Keratinocyte (primary cell): ENCODE data around the gene CASZ1. TPM values are rescaled to one million over a fixed set of nuclear protein-coding genes. Genes with fewer than 3 reads are reported as not detected.

ENCODE experiments used
- DNase-seq: peaks from one replicate; pipeline ENCODE4 v3.0.0-alpha.2; 2011; ENCODE audit warnings: low read depth, missing footprints, low spot score
- FAIRE-seq: peaks from 2 replicates; lab custom pipeline; 2011; peaks lifted over from hg19 to GRCh38; lab: Jason Lieb, UNC
- H2AFZ ChIP-seq: 2 replicates; pipeline ENCODE4 v1.6.0; 2012; ENCODE audit warnings: low read length, control low read depth, inconsistent platforms; ENCODE audit not compliant: control insufficient read depth
- H3K27ac ChIP-seq: 2 replicates; pipeline ENCODE4 v1.5.1; 2011; ENCODE audit warnings: low read length; ENCODE audit not compliant: control insufficient read depth, insufficient read depth
- H3K27me3 ChIP-seq: 3 replicates; pipeline ENCODE4 v1.6.0; 2011; ENCODE audit warnings: low read length; ENCODE audit not compliant: control insufficient read depth, insufficient read depth; ENCODE audit errors: extremely low read depth
- H3K36me3 ChIP-seq, 2 experiments: 2 replicates in 1 of 2; 3 replicates in 1 of 2; pipeline ENCODE4 v1.5.1; 2011; ENCODE audit warnings: low read length in 2 of 2, mild to moderate bottlenecking in 1 of 2; ENCODE audit not compliant: control insufficient read depth in 2 of 2, insufficient read depth in 2 of 2; ENCODE audit errors: extremely low read depth in 1 of 2
- H3K4me1 ChIP-seq: 3 replicates; pipeline ENCODE4 v1.5.1; 2011; ENCODE audit warnings: low read length; ENCODE audit not compliant: control insufficient read depth, insufficient read depth; ENCODE audit errors: extremely low read depth
- H3K4me2 ChIP-seq: 3 replicates; pipeline ENCODE4 v1.6.0; 2011; ENCODE audit warnings: low read depth, low read length; ENCODE audit not compliant: control insufficient read depth, insufficient read depth; ENCODE audit errors: extremely low read depth
- H3K4me3 ChIP-seq, 3 experiments: fragments of 200-600 bp in 1 of 3; sonication (generic) in 1 of 3; 2 replicates in 2 of 3; 3 replicates in 1 of 3; pipeline ENCODE4 v1.5.1; 2011 to 2016; ENCODE audit warnings: low read length in 3 of 3, mild to moderate bottlenecking in 3 of 3, control low read depth in 2 of 3, inconsistent platforms in 1 of 3, low read depth in 1 of 3, mixed read lengths in 1 of 3, mixed run types in 1 of 3, moderate library complexity in 1 of 3; ENCODE audit not compliant: control insufficient read depth in 2 of 3, insufficient read depth in 2 of 3; ENCODE audit errors: extremely low read depth in 1 of 3
- H3K79me2 ChIP-seq: 2 replicates; pipeline ENCODE4 v1.6.0; 2012; ENCODE audit warnings: low read length; ENCODE audit not compliant: control insufficient read depth, insufficient read depth
- H3K9ac ChIP-seq: 3 replicates; pipeline ENCODE4 v1.6.0; 2011; ENCODE audit warnings: low read length; ENCODE audit not compliant: control insufficient read depth, insufficient read depth; ENCODE audit errors: extremely low read depth
- H3K9me1 ChIP-seq: 3 replicates; pipeline ENCODE4 v1.6.0; 2011; ENCODE audit warnings: low read length; ENCODE audit not compliant: control insufficient read depth, insufficient read depth; ENCODE audit errors: extremely low read depth
- H3K9me3 ChIP-seq: 2 replicates; pipeline ENCODE4 v1.5.1; 2012; ENCODE audit warnings: low read depth, low read length; ENCODE audit not compliant: control insufficient read depth
- H4K20me1 ChIP-seq: 3 replicates; pipeline ENCODE4 v1.6.0; 2011; ENCODE audit warnings: low read length; ENCODE audit not compliant: control insufficient read depth, insufficient read depth; ENCODE audit errors: extremely low read depth
- EZH2 ChIP-seq: IDR thresholded peaks from one replicate; pipeline ENCODE4 v1.6.1; 2012; ENCODE audit warnings: inconsistent platforms, mild to moderate bottlenecking, low read length, moderate library complexity
- dilution Hi-C: fragments of 300-500 bp; cut with MboI; formaldehyde crosslinking; loops from one replicate; pipeline ENCODE4 v1.7.0; 2020; ENCODE audit warnings: low sequenced_read_pairs; ENCODE audit not compliant: extremely low pct_ligation_motif_present
- polyA plus RNA-seq, 5 experiments: library from polyadenylated mRNA; depleted of rRNA in 3 of 5; stranded (reverse) in 3 of 5; stranded (forward) in 1 of 5; unstranded in 1 of 5; fragments of >200 nt; gene quantifications; 1 replicate in 1 of 5; 2 replicates in 3 of 5; 3 replicates in 1 of 5; pipeline versions ENCODE4 v1.2.1 to v1.2.3, GENCODE V29; 2011 to 2012; ENCODE audit warnings: missing spikeins in 2 of 5, low read depth in 1 of 5, low replicate concordance in 1 of 5
- TF ChIP-seq, protein P1 (sequence below), 3 experiments: IDR thresholded peaks in 1 of 3; conservative IDR thresholded peaks in 1 of 3; optimal IDR thresholded peaks in 1 of 3; 2 replicates in 2 of 3; 3 replicates in 1 of 3; pipeline versions ENCODE3 to v1.5.1; 2011; ENCODE audit warnings: low read length in 3 of 3, mild to moderate bottlenecking in 3 of 3, moderate library complexity in 2 of 3, control low read depth in 1 of 3, inconsistent platforms in 1 of 3; ENCODE audit not compliant: insufficient read depth in 2 of 3; ENCODE audit errors: extremely low read depth in 1 of 3

CASZ1 gene
- polyA plus RNA-seq, 1 donor (not counting 4 experiments of a cell fraction or from before 2014, with no cell fraction given): 2.8 TPM

DNA sequence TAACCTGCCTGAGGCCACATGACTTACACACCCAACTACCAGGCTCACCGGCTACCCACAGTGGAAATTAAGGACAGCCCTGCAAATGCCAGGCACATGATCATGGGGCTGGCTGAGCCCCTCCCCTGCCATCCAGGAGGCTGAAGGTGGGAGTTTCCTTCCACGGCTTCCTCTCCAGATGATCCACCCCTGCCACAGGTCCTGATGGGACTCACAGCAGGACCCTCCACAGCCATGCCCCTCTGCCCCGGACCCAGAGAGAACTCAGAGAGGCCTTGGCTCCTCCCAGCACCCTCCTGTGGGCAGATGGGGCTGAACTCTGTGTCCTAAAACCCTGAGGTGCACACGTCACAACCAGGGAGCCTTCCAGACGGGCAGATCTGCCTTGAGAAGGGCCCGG, 29.1 kb upstream of the CASZ1 start:
- Histone ChIP-seq H3K4me2 (peak overlapping the region; percentile 1), H3K4me3 (no peak overlapping the region), H3K9ac (peak overlapping the region; percentile 80), H3K27ac (peak overlapping the region; percentile 83), H2AFZ (peak overlapping the region; percentile 84), H3K36me3 (no peaks in the 10 kb centered on the region), H3K9me1 (no peaks in the 10 kb centered on the region), H4K20me1 (no peaks in the 10 kb centered on the region), H3K79me2 (no peaks in the 10 kb centered on the region), H3K9me3 (no peaks in the 10 kb centered on the region), H3K27me3 (no peaks in the 10 kb centered on the region), H3K4me1 (peaks cover 41% of the 10 kb centered on the region)
- peak; percentile 76 for FAIRE-seq
- dilution Hi-C loops: no loop called here
- no peak for TF ChIP-seq EZH2
- TF ChIP-seq, protein P1, sequence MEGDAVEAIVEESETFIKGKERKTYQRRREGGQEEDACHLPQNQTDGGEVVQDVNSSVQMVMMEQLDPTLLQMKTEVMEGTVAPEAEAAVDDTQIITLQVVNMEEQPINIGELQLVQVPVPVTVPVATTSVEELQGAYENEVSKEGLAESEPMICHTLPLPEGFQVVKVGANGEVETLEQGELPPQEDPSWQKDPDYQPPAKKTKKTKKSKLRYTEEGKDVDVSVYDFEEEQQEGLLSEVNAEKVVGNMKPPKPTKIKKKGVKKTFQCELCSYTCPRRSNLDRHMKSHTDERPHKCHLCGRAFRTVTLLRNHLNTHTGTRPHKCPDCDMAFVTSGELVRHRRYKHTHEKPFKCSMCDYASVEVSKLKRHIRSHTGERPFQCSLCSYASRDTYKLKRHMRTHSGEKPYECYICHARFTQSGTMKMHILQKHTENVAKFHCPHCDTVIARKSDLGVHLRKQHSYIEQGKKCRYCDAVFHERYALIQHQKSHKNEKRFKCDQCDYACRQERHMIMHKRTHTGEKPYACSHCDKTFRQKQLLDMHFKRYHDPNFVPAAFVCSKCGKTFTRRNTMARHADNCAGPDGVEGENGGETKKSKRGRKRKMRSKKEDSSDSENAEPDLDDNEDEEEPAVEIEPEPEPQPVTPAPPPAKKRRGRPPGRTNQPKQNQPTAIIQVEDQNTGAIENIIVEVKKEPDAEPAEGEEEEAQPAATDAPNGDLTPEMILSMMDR (optimal IDR thresholded peaks at IDR 0.05 in 1 of 3, IDR thresholded peaks at IDR 0.05 in 1 of 3, conservative IDR thresholded peaks at IDR 0.05 in 1 of 3; ENCODE audit: extremely low read depth in 1 of 3, insufficient read depth in 2 of 3, low read length in 3 of 3): no peak
- peak; percentile 35 for DNase-seq

DNA sequence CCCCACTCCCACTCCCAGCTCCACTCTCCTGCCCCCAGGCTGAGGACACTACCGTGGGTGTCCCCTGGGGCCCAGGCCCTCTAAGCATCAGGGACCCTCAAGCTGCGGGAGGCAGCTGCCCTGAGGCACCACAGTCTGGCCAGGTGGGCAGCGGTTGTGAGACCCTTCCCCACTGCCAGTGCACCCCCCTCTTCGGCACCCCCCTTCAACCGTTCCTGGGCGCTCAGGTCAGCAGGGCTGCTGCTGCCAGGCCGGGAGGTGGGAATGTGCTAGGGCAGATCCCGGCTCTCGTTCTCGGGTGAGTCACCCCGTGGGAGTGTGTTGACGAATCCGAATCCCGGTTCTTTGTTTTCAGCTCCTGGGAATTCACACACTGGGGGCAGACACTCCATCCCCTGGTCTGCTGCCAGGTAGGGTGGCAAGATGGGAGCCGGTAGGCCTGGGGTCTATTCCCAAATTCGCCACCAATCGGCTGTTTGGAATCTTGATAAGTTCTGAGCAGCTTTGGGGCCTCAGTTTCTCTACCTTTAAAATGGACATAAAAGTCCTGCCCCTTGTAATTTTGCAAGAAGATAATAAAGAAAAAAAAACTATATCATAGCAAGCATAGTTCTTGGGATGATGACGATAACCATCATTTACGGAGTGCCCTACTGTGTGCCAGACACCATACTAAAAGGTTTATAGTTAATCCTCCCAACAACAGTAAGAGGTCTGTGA, 28.5 kb upstream of the CASZ1 start:
- peak overlapping the region; percentile 37 for H2AFZ ChIP-seq
- peak overlapping the region; percentile 83 for H3K27ac ChIP-seq

More for the DNA sequence above, 28.5 kb upstream of the CASZ1 start:
- Histone ChIP-seq H3K9ac (peak overlapping the region; percentile 80), H3K4me3 (peak overlapping the region; percentile 7 to 55 (median 49)), H3K36me3 (no peaks in the 10 kb centered on the region), H3K4me1 (peaks cover 37% of the 10 kb centered on the region), H3K79me2 (no peaks in the 10 kb centered on the region), H3K4me2 (peak overlapping the region; percentile 87), H3K9me3 (no peaks in the 10 kb centered on the region), H4K20me1 (no peaks in the 10 kb centered on the region), H3K9me1 (no peaks in the 10 kb centered on the region), H3K27me3 (no peaks in the 10 kb centered on the region)
- TF ChIP-seq, protein P1 (optimal IDR thresholded peaks at IDR 0.05 in 1 of 3, IDR thresholded peaks at IDR 0.05 in 1 of 3, conservative IDR thresholded peaks at IDR 0.05 in 1 of 3; ENCODE audit: extremely low read depth in 1 of 3, insufficient read depth in 2 of 3, low read length in 3 of 3): no peak
- TF ChIP-seq EZH2: no peak
- peak; percentile 89 for FAIRE-seq
- DNase-seq: peak; percentile 69
- dilution Hi-C loops: no loop called here
